Right lobe of liver (tissue), 6 donors: Measurements from ENCODE around the gene TRAPPC3. TPM values are rescaled to one million over a fixed set of nuclear protein-coding genes. Genes with fewer than 3 reads are reported as not detected.

Experiments
- ATAC-seq, 4 donors: fragments of 200-7000 bp; cut with Tn5 transposase; one replicate each; pipeline ENCODE4 v1.9.1; 2020; ENCODE audit warnings: mild to moderate bottlenecking in 4 of 4, moderate library complexity in 4 of 4
- DNase-seq, 3 donors: peaks; one replicate each; pipeline ENCODE4 v3.0.0-alpha.2; 2020
- H3K27ac ChIP-seq, 3 donors: fragments of 200-600 bp; one replicate each; pipeline ENCODE4 v1.8.0; 2022
- H3K27me3 ChIP-seq, 2 donors: fragments of 200-600 bp; one replicate each; pipeline ENCODE4 v1.8.0; 2022
- H3K36me3 ChIP-seq, 4 donors: fragments of 200-600 bp; sonication (generic) in 1 of 4; one replicate each; pipeline versions ENCODE4 v1.5.1 to v1.8.0; 2017 to 2022; ENCODE audit warnings: control low read depth in 1 of 4
- H3K4me1 ChIP-seq, 4 donors: fragments of 200-600 bp; sonication (generic) in 1 of 4; one replicate each; pipeline versions ENCODE4 v1.5.1 to v1.8.0; 2017 to 2022; ENCODE audit warnings: control low read depth in 1 of 4
- H3K4me3 ChIP-seq, 3 donors: fragments of 200-600 bp; one replicate each; pipeline ENCODE4 v1.8.0; 2022
- H3K9me3 ChIP-seq, 4 donors: fragments of 200-600 bp; sonication (generic) in 1 of 4; one replicate each; pipeline versions ENCODE4 v1.5.1 to v1.8.0; 2017 to 2022; ENCODE audit warnings: control low read depth in 1 of 4
- POLR2A ChIP-seq: fragments of 450-650 bp; IDR thresholded peaks from one replicate; pipeline ENCODE4 v1.6.1; 2017; ENCODE audit warnings: antibody characterized with exemption, mild to moderate bottlenecking
- WGBS: methylation state at CpG from one replicate; pipeline ENCODE4 v1.1.6; 2018; ENCODE audit warnings: low coverage, low lambda C conversion rate; ENCODE audit not compliant: insufficient coverage; ENCODE audit errors: missing lambda C conversion rate; 5-methylcytosine and 5-hydroxymethylcytosine counted together
- intact Hi-C, 2 donors: fragments of 100-400 bp; cut with DNase I; formaldehyde crosslinking; loops; one replicate each; pipeline versions ENCODE4 v1.11.2 to v1.14.1; 2022
- total RNA-seq, 6 experiments: library from RNA; depleted of rRNA in 2 of 6; stranded (reverse); fragments of >200 nt in 2 of 6; fragmentation: NEBNext Ultra II Directional in 3 of 6; extraction: Animal tissue kit (Norgen Biotek cat#: 25700) in 3 of 6; gene quantifications; one replicate each; pipeline versions ENCODE4 v1.1.0 to v1.2.4, GENCODE V29; 2016 to 2023
- TF ChIP-seq, protein P1 (sequence below), 4 donors: fragments of 200-600 bp in 3 of 4; fragments of 450-650 bp in 1 of 4; IDR thresholded peaks; one replicate each; pipeline versions ENCODE4 v1.5.1 to v1.8.0; 2016 to 2022; ENCODE audit warnings: antibody characterized with exemption in 4 of 4, mild to moderate bottlenecking in 2 of 4
- donor health status: DM: no; HTN: yes; CAD: no.
- donor health status: DM: no; HTN: no; CAD: no.
- donor health status: DM: no; HTN: no; CAD: no.
- donor health status: DM: no; HTN: yes; CAD: no.
- donor health status: DM: no; HTN: yes; CAD: no.

Gene TRAPPC3
- total RNA-seq, 6 experiments from 2014 or later: 26.0 to 52.4 (median 30.9) TPM

DNA sequence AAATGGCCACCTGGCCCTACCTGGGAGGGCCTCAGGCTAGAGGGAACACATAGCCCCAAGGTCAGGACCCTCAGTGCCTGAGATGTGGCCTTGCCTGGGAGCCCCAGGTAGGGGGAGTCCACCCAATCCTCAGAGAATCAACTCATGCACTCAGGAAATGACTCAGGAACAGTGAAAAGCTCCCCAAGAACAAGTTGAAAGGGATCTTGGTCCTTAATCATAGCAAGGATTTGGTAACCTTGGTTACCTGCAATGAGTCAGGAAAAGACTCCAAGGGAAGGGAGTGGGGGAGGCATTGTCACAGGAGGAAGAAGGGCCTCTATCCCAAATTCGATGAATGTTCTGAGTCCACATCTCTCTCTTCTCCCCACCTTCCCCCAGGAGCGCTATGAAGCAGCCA is 23.7 kb upstream of the TRAPPC3 start:
- TF ChIP-seq, protein P1, sequence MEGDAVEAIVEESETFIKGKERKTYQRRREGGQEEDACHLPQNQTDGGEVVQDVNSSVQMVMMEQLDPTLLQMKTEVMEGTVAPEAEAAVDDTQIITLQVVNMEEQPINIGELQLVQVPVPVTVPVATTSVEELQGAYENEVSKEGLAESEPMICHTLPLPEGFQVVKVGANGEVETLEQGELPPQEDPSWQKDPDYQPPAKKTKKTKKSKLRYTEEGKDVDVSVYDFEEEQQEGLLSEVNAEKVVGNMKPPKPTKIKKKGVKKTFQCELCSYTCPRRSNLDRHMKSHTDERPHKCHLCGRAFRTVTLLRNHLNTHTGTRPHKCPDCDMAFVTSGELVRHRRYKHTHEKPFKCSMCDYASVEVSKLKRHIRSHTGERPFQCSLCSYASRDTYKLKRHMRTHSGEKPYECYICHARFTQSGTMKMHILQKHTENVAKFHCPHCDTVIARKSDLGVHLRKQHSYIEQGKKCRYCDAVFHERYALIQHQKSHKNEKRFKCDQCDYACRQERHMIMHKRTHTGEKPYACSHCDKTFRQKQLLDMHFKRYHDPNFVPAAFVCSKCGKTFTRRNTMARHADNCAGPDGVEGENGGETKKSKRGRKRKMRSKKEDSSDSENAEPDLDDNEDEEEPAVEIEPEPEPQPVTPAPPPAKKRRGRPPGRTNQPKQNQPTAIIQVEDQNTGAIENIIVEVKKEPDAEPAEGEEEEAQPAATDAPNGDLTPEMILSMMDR (IDR thresholded peaks at IDR 0.05): no peak
- no peak for TF ChIP-seq POLR2A
- H3K9me3 ChIP-seq: no peaks in the 10 kb centered on the region
- H3K4me3 ChIP-seq: no peak overlapping the region
- no peaks in the 10 kb centered on the region for H3K4me1 ChIP-seq
- intact Hi-C loops: no loop called here
- H3K27ac ChIP-seq: no peak overlapping the region
- no peaks in the 10 kb centered on the region for H3K27me3 ChIP-seq
- DNase-seq (no peak), ATAC-seq (no peak)
- peaks cover 10 to 34% (median 11%) of the 10 kb centered on the region in 4 donors for H3K36me3 ChIP-seq
- no CpG with 5 or more reads among the region's 2 CpGs for WGBS

DNA sequence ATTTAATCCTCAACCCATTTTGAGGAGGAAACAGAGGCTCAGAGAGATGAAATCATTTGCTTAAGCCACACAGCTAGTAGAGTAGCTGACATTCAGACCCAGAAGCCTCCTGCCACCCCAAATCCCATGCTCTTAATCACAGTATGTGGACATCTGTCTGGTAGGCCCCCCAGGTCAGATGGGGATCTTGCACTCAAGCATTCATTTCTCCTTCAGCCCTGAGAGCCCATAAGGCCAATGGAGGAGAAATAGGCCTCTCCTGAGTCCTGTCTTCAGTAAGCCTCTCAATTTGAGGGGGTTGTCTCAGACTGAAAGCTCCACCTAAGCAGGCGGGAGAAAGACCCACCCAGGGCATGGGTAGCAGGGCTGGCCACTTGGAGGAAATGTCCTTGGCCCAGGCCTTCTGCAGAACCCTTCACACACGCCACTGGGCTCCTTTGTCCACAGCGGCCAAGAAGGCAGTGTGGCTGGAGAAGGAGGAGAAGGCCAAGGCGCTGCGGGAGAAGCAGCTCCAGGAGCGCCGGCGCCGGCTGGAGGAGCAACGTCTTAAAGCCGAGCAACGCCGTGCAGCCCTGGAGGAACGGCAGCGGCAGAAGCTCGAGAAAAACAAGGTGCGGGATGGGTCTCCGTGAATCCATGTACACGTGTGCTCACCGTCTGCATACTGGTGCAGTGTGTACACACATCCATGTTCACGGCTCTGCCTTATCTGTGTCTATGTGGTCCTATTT is 22.9 kb upstream of the TRAPPC3 start:
- DNase-seq: no peak

DNA sequence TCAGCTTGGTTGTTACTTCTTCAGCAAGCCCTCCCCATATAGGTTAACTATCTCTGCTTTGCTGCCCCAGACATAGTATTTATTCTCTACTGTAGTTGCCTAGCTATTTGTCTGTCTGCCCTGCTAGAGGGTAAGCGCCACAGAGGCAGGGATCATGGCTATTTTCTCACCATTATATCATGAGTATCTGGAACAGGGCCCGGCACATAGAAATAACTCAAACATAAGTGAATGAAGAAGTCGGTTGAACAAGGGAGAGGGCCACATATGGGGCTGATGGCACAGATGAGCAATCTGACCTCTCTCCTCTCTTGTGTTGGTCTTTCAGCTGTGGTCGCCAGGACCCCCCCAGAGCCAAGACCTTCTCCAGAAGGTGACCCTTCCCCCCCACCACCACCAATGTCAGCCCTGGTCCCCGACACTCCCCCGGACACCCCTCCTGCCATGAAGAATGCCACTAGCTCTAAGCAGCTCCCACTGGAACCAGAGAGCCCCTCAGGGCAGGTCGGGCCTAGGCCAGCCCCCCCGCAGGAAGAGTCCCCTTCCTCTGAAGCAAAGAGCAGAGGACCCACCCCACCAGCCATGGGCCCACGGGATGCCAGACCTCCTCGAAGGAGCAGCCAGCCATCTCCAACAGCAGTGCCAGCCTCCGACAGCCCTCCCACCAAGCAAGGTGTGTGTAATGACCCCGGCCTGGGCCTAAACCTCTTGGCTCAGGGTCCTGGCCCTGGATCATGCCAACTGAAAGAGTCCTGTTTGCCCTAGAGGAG is 21.5 kb upstream of the TRAPPC3 start:
- WGBS: 86% methylated on average over 3 of the region's 12 CpGs
- Histone ChIP-seq H3K9me3 (no peaks in the 10 kb centered on the region), H3K36me3 (peaks cover 10 to 34% (median 11%) of the 10 kb centered on the region in 4 donors), H3K4me3 (no peak overlapping the region), H3K4me1 (no peaks in the 10 kb centered on the region), H3K27me3 (no peaks in the 10 kb centered on the region), H3K27ac (no peak overlapping the region)
- DNase-seq: no peak
- TF ChIP-seq POLR2A: no peak
- TF ChIP-seq, protein P1 (IDR thresholded peaks at IDR 0.05): no peak
- intact Hi-C loops: no loop called here
- ATAC-seq: no peak

More for the DNA sequence above, 22.9 kb upstream of the TRAPPC3 start:
- no CpG with 5 or more reads among the region's 21 CpGs for WGBS
- intact Hi-C loops: no loop called here
- H3K4me1 ChIP-seq: no peaks in the 10 kb centered on the region
- TF ChIP-seq POLR2A: no peak
- TF ChIP-seq, protein P1 (IDR thresholded peaks at IDR 0.05): no peak
- no peaks in the 10 kb centered on the region for H3K9me3 ChIP-seq
- H3K27me3 ChIP-seq: no peaks in the 10 kb centered on the region
- no peak overlapping the region for H3K4me3 ChIP-seq
- peaks cover 10 to 34% (median 11%) of the 10 kb centered on the region in 4 donors for H3K36me3 ChIP-seq
- no peak for ATAC-seq
- H3K27ac ChIP-seq: no peak overlapping the region

DNA sequence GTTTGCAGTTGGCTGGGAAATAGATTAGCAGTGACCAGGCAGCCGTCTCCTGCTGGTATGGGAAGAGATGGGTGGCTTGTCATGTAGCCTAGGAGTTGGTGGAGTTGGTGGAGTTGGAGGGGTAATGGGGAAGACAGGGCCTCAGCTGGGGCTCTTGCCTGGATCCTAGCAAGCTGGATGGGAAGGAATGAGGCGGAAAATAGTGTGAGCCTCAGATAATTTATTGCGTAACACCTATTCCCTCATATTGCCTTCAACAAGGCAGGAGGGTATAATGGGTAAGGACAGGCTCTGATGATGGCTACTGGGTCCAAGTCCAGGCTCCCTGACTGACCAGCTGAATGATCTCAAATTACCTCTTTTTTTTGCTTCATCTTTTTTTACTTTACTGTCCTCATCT is 19.2 kb upstream of the TRAPPC3 start:
- no peak for DNase-seq
- no peaks in the 10 kb centered on the region for H3K9me3 ChIP-seq
- peaks cover 7 to 25% (median 8%) of the 10 kb centered on the region in 4 donors for H3K36me3 ChIP-seq
- H3K4me3 ChIP-seq: no peak overlapping the region
- TF ChIP-seq, protein P1 (IDR thresholded peaks at IDR 0.05): no peak
- no peak for TF ChIP-seq POLR2A
- H3K4me1 ChIP-seq: no peaks in the 10 kb centered on the region
- intact Hi-C loops: no loop called here
- WGBS: 89% methylated on average over 3 of the region's 3 CpGs
- no peaks in the 10 kb centered on the region for H3K27me3 ChIP-seq
- H3K27ac ChIP-seq: no peak overlapping the region
- ATAC-seq: no peak
